GM23338 (cell line): Measurements from ENCODE around the gene PCSK5. TPM values are rescaled to one million over a fixed set of nuclear protein-coding genes. Genes with fewer than 3 reads are reported as not detected.

Experiments used
- ATAC-seq: fragments of 200-7000 bp; cut with Tn5 transposase; 3 replicates; pipeline ENCODE4 v1.9.1; 2020
- DNase-seq: peaks from one replicate; pipeline ENCODE4 v3.0.0-alpha.2; 2015; ENCODE audit warnings: low spot score
- H2AFZ ChIP-seq: fragments of 200-600 bp; sonication (generic); 2 replicates; pipeline ENCODE4 v1.8.0; 2016; ENCODE audit warnings: antibody characterized with exemption, mild to moderate bottlenecking, moderate library complexity
- H3F3A ChIP-seq: fragments of 200-600 bp; sonication (generic); replicated peaks from 2 replicates; pipeline ENCODE4 v1.8.0; 2017; ENCODE audit warnings: antibody characterized with exemption, mixed run types, low read depth
- H3K27ac ChIP-seq: fragments of 200-600 bp; sonication (generic); 2 replicates; pipeline ENCODE4 v1.6.1; 2016; ENCODE audit warnings: low read depth
- H3K27me3 ChIP-seq: fragments of 200-600 bp; sonication (generic); 2 replicates; pipeline ENCODE4 v1.8.0; 2016; ENCODE audit warnings: mild to moderate bottlenecking, mixed run types, moderate library complexity; ENCODE audit not compliant: insufficient read depth
- H3K36me3 ChIP-seq: fragments of 200-600 bp; sonication (generic); 2 replicates; pipeline ENCODE4 v1.8.0; 2016; ENCODE audit warnings: mild to moderate bottlenecking; ENCODE audit not compliant: insufficient read depth
- H3K4me1 ChIP-seq: fragments of 200-600 bp; sonication (generic); 2 replicates; pipeline ENCODE4 v1.8.0; 2016; ENCODE audit warnings: mild to moderate bottlenecking, moderate library complexity; ENCODE audit not compliant: insufficient read depth
- H3K4me2 ChIP-seq: fragments of 200-600 bp; sonication (generic); 2 replicates; pipeline ENCODE4 v1.7.1; 2017; ENCODE audit warnings: mixed run types
- H3K4me3 ChIP-seq: fragments of 200-600 bp; sonication (generic); 2 replicates; pipeline ENCODE4 v1.6.1; 2016; ENCODE audit warnings: mixed run types
- H3K79me2 ChIP-seq: fragments of 200-600 bp; sonication (generic); replicated peaks from 2 replicates; pipeline ENCODE4 v1.8.0; 2017; ENCODE audit warnings: mild to moderate bottlenecking; ENCODE audit not compliant: insufficient read depth
- H3K9me2 ChIP-seq: fragments of 200-600 bp; sonication (generic); 2 replicates; pipeline ENCODE4 v1.8.0; 2017; ENCODE audit not compliant: insufficient read depth
- H4K20me1 ChIP-seq: fragments of 200-600 bp; sonication (generic); replicated peaks from 2 replicates; pipeline ENCODE4 v1.8.0; 2017; ENCODE audit warnings: mild to moderate bottlenecking; ENCODE audit not compliant: insufficient read depth
- H3K27ac Mint-ChIP-seq: 2 replicates; pipeline ENCODE4 v1.8.0; 2020; ENCODE audit warnings: inconsistent platforms, mild to moderate bottlenecking, moderate library complexity, mixed read lengths
- H3K27me3 Mint-ChIP-seq: 3 replicates; pipeline ENCODE4 v1.8.0; 2022; ENCODE audit warnings: low read depth, mild to moderate bottlenecking, moderate library complexity, mixed read lengths, inconsistent platforms; ENCODE audit not compliant: insufficient read depth, poor library complexity
- H3K36me3 Mint-ChIP-seq: 3 replicates; pipeline ENCODE4 v1.8.0; 2021; ENCODE audit warnings: low read depth, mild to moderate bottlenecking, inconsistent platforms, moderate library complexity, mixed read lengths
- H3K4me1 Mint-ChIP-seq: 3 replicates; pipeline ENCODE4 v1.8.0; 2020; ENCODE audit warnings: mild to moderate bottlenecking, inconsistent platforms, mixed read lengths
- H3K4me3 Mint-ChIP-seq: 3 replicates; pipeline ENCODE4 v1.8.0; 2021; ENCODE audit warnings: moderate library complexity, mild to moderate bottlenecking, inconsistent platforms, mixed read lengths
- H3K9me3 Mint-ChIP-seq: 3 replicates; pipeline ENCODE4 v1.8.0; 2020; ENCODE audit warnings: moderate library complexity, mild to moderate bottlenecking, inconsistent platforms, mixed read lengths
- CREB1 ChIP-seq: fragments of 250-450 bp; sonication (Bioruptor Pico); IDR thresholded peaks from 2 replicates; pipeline ENCODE4 v1.5.0; 2020; ENCODE audit warnings: low read depth, mild to moderate bottlenecking, moderate library complexity
- CTCF ChIP-seq, 2 experiments: fragments of 200-600 bp in 1 of 2; sonication (generic) in 1 of 2; conservative IDR thresholded peaks; 2 replicates each; pipeline versions ENCODE4 v1.5.1 to v1.6.1; 2016 to 2017; ENCODE audit warnings: antibody characterized with exemption in 2 of 2, low read depth in 2 of 2, mild to moderate bottlenecking in 2 of 2, moderate library complexity in 1 of 2
- JUNB ChIP-seq: IDR thresholded peaks from one replicate; pipeline ENCODE4 v1.6.1; 2016; ENCODE audit warnings: antibody characterized with exemption; ENCODE audit not compliant: unreplicated experiment
- STAT1 ChIP-seq: IDR thresholded peaks from one replicate; pipeline ENCODE4 v1.6.1; 2016; ENCODE audit warnings: antibody characterized with exemption; ENCODE audit not compliant: unreplicated experiment
- ZNF331 ChIP-seq: fragments of 250-450 bp; sonication (Bioruptor Pico); IDR thresholded peaks from 2 replicates; pipeline ENCODE4 v1.5.0; 2020; ENCODE audit warnings: low read depth, mild to moderate bottlenecking, moderate library complexity
- polyA plus RNA-seq: library from polyadenylated mRNA; unstranded; fragments of >200 nt; fragmentation: Nextera tagmentation; extraction: Ambion mirVana; gene quantifications from 2 replicates; pipeline ENCODE4 v1.2.1, GENCODE V29; 2016
- total RNA-seq: library from RNA; depleted of rRNA; stranded (reverse); fragments of >200 nt; shearing (Covaris generic); gene quantifications from 2 replicates; pipeline ENCODE4 v1.2.3, GENCODE V29; 2014
- TF ChIP-seq, protein P1 (sequence below): fragments of 250-450 bp; sonication (Bioruptor Pico); IDR thresholded peaks from 2 replicates; pipeline ENCODE4 v1.5.0; 2020; ENCODE audit warnings: mild to moderate bottlenecking, moderate library complexity

The PCSK5 gene
- total and polyA plus RNA-seq, 2 experiments from 2014 or later, result 12.3 to 34.8 TPM

GRCh38 chr9:75967556-75967955 is 77.1 kb downstream of the PCSK5 start (continued):
- TF ChIP-seq, protein P1, sequence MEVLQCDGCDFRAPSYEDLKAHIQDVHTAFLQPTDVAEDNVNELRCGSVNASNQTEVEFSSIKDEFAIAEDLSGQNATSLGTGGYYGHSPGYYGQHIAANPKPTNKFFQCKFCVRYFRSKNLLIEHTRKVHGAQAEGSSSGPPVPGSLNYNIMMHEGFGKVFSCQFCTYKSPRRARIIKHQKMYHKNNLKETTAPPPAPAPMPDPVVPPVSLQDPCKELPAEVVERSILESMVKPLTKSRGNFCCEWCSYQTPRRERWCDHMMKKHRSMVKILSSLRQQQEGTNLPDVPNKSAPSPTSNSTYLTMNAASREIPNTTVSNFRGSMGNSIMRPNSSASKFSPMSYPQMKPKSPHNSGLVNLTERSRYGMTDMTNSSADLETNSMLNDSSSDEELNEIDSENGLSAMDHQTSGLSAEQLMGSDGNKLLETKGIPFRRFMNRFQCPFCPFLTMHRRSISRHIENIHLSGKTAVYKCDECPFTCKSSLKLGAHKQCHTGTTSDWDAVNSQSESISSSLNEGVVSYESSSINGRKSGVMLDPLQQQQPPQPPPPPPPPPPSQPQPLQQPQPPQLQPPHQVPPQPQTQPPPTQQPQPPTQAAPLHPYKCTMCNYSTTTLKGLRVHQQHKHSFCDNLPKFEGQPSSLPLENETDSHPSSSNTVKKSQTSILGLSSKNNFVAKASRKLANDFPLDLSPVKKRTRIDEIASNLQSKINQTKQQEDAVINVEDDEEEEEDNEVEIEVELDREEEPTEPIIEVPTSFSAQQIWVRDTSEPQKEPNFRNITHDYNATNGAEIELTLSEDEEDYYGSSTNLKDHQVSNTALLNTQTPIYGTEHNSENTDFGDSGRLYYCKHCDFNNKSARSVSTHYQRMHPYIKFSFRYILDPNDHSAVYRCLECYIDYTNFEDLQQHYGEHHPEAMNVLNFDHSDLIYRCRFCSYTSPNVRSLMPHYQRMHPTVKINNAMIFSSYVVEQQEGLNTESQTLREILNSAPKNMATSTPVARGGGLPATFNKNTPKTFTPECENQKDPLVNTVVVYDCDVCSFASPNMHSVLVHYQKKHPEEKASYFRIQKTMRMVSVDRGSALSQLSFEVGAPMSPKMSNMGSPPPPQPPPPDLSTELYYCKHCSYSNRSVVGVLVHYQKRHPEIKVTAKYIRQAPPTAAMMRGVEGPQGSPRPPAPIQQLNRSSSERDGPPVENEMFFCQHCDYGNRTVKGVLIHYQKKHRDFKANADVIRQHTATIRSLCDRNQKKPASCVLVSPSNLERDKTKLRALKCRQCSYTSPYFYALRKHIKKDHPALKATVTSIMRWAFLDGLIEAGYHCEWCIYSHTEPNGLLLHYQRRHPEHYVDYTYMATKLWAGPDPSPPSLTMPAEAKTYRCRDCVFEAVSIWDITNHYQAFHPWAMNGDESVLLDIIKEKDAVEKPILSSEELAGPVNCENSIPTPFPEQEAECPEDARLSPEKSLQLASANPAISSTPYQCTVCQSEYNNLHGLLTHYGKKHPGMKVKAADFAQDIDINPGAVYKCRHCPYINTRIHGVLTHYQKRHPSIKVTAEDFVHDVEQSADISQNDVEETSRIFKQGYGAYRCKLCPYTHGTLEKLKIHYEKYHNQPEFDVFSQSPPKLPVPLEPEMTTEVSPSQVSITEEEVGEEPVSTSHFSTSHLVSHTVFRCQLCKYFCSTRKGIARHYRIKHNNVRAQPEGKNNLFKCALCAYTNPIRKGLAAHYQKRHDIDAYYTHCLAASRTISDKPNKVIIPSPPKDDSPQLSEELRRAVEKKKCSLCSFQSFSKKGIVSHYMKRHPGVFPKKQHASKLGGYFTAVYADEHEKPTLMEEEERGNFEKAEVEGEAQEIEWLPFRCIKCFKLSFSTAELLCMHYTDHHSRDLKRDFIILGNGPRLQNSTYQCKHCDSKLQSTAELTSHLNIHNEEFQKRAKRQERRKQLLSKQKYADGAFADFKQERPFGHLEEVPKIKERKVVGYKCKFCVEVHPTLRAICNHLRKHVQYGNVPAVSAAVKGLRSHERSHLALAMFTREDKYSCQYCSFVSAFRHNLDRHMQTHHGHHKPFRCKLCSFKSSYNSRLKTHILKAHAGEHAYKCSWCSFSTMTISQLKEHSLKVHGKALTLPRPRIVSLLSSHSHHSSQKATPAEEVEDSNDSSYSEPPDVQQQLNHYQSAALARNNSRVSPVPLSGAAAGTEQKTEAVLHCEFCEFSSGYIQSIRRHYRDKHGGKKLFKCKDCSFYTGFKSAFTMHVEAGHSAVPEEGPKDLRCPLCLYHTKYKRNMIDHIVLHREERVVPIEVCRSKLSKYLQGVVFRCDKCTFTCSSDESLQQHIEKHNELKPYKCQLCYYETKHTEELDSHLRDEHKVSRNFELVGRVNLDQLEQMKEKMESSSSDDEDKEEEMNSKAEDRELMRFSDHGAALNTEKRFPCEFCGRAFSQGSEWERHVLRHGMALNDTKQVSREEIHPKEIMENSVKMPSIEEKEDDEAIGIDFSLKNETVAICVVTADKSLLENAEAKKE (CRISPR knock-in tag), result no peak
- TF ChIP-seq CREB1 (CRISPR knock-in tag), result no peak

- peak overlapping the region; percentile 46 for H3K27ac ChIP-seq
- peak overlapping the region; percentile 9 for H3K4me2 ChIP-seq
- H3K4me3 ChIP-seq, result no peak overlapping the region
- H3K36me3 ChIP-seq, result no peaks in the 10 kb centered on the region
- Mint-ChIP-seq H3K27ac (no peak overlapping the region), H3K4me1 (peaks cover 32% of the 10 kb centered on the region), H3K27me3 (peaks cover 5% of the 10 kb centered on the region), H3K4me3 (no peak overlapping the region), H3K36me3 (peaks cover 12% of the 10 kb centered on the region; the same call in 1 of the 3 replicates), H3K9me3 (peaks cover 14% of the 10 kb centered on the region; the same call in 2 of the 3 replicates)
- no peaks in the 10 kb centered on the region for H3K9me2 ChIP-seq
- no peaks in the 10 kb centered on the region for H3K27me3 ChIP-seq
- 0 out of 2 replicates have a peak, but pooled peaks cover 2% of the 10 kb centered on the region for H3F3A ChIP-seq
- H3K4me1 ChIP-seq, result peaks cover 24% of the 10 kb centered on the region
- peak; percentile 54 for ATAC-seq
- H2AFZ ChIP-seq, result no peak overlapping the region
- H4K20me1 ChIP-seq, result no peaks in the 10 kb centered on the region; the same call in 1 of the 2 replicates
- DNase-seq, result no peak
- H3K79me2 ChIP-seq, result peaks cover 62% of the 10 kb centered on the region
- no peak for TF ChIP-seq JUNB
- TF ChIP-seq, protein P1 (CRISPR knock-in tag), result no peak
- no peak for TF ChIP-seq CREB1 (CRISPR knock-in tag)
- no peak for TF ChIP-seq ZNF331
- no peak for TF ChIP-seq STAT1
- no peak for TF ChIP-seq CTCF (conservative IDR thresholded peaks at IDR 0.05; ENCODE audit: low read depth in 2 of 2)
Observed at GRCh38 chr9:75974016-75974766, 83.7 kb downstream of the PCSK5 start.
